B cell (primary cell): Measurements from ENCODE around the gene LCOR. TPM values are rescaled to one million over a fixed set of nuclear protein-coding genes. Genes with fewer than 3 reads are reported as not detected.

ENCODE experiments used
- ATAC-seq: fragments of 200-7000 bp; cut with Tn5 transposase; one replicate; pipeline ENCODE4 v1.10.0; 2021; ENCODE audit warnings: low read depth, mild to moderate bottlenecking, moderate number of reproducible peaks, moderate library complexity
- CTCF ChIA-PET: fragments of 350-600 bp; sonication (Branson Sonifier 250); formaldehyde crosslinking; loops from one replicate; lab custom pipeline; 2021; ENCODE audit warnings: antibody characterized with exemption, inconsistent platforms; lab: Charles Lee
- POLR2A ChIA-PET: fragments of 350-600 bp; sonication (Branson Sonifier 250); formaldehyde crosslinking; loops from one replicate; lab custom pipeline; 2021; ENCODE audit warnings: antibody characterized with exemption; lab: Charles Lee
- DNase-seq: peaks from one replicate; pipeline ENCODE4 v3.0.0; 2013
- H2AFZ ChIP-seq: 2 replicates; pipeline ENCODE4 v1.6.1; 2012; ENCODE audit warnings: mild to moderate bottlenecking, low read depth, low read length; ENCODE audit not compliant: insufficient read depth, poor library complexity, severe bottlenecking
- H3K27ac ChIP-seq, 2 donors: 1 replicate in 1 of 2; 2 replicates in 1 of 2; pipeline ENCODE4 v1.5.1; 2012 to 2013; ENCODE audit warnings: low read length in 2 of 2, mild to moderate bottlenecking in 2 of 2, moderate library complexity in 1 of 2
- H3K27me3 ChIP-seq, 4 experiments: fragments of 200-600 bp in 1 of 4; sonication (generic) in 1 of 4; replicated peaks in 1 of 4; 1 replicate in 2 of 4; 2 replicates in 2 of 4; pipeline versions ENCODE4 v1.6.1 to v1.7.0; 2013 to 2016; ENCODE audit warnings: low read length in 3 of 4, mild to moderate bottlenecking in 2 of 4, mixed read lengths in 1 of 4, moderate library complexity in 1 of 4; ENCODE audit not compliant: insufficient read depth in 4 of 4, control insufficient read depth in 3 of 4; ENCODE audit errors: control extremely low read depth in 1 of 4
- H3K36me3 ChIP-seq, 2 experiments: replicated peaks in 1 of 2; 1 replicate in 1 of 2; 2 replicates in 1 of 2; pipeline versions ENCODE4 v1.6.1 to v1.7.1; 2013; ENCODE audit warnings: low read length in 1 of 2; ENCODE audit not compliant: insufficient read depth in 2 of 2, control insufficient read depth in 1 of 2; ENCODE audit errors: control extremely low read depth in 1 of 2, extremely low read depth in 1 of 2
- H3K4me1 ChIP-seq, 2 donors: fragments of 200-600 bp in 1 of 2; sonication (generic) in 1 of 2; 1 replicate in 1 of 2; 2 replicates in 1 of 2; pipeline versions ENCODE4 v1.5.1 to v1.6.1; 2013 to 2017; ENCODE audit warnings: low read length in 2 of 2; ENCODE audit not compliant: control insufficient read depth in 2 of 2, insufficient read depth in 2 of 2
- H3K4me2 ChIP-seq: replicated peaks from 2 replicates; pipeline ENCODE3; 2012; ENCODE audit warnings: mild to moderate bottlenecking, low read depth, low read length; ENCODE audit not compliant: poor library complexity, severe bottlenecking
- H3K4me3 ChIP-seq, 5 experiments: fragments of 200-600 bp in 1 of 5; sonication (generic) in 1 of 5; 1 replicate in 3 of 5; 2 replicates in 2 of 5; pipeline versions ENCODE4 v1.5.1 to v1.7.0; 2011 to 2016; ENCODE audit warnings: low read length in 4 of 5, mild to moderate bottlenecking in 4 of 5, low read depth in 2 of 5, control low read depth in 1 of 5, moderate library complexity in 1 of 5; ENCODE audit not compliant: insufficient read depth in 1 of 5; ENCODE audit errors: control extremely low read depth in 1 of 5, extremely low read depth in 1 of 5
- H3K79me2 ChIP-seq: fragments of 200-600 bp; sonication (generic); one replicate; pipeline ENCODE4 v1.6.0; 2016; ENCODE audit warnings: low read length; ENCODE audit not compliant: control insufficient read depth, insufficient read depth
- H3K9ac ChIP-seq: fragments of 200-600 bp; sonication (generic); 2 replicates; pipeline ENCODE4 v1.6.1; 2017; ENCODE audit warnings: mild to moderate bottlenecking, low read length, moderate library complexity
- H3K9me3 ChIP-seq, 3 donors: one replicate each; pipeline versions ENCODE4 v1.6.1 to v1.7.1; 2013; ENCODE audit warnings: low read length in 2 of 3; ENCODE audit not compliant: control insufficient read depth in 2 of 3, insufficient read depth in 1 of 3; ENCODE audit errors: control extremely low read depth in 1 of 3
- H4K20me1 ChIP-seq: 2 replicates; pipeline ENCODE4 v1.6.0; 2012; ENCODE audit warnings: mild to moderate bottlenecking, low read length; ENCODE audit not compliant: insufficient read depth, control insufficient read depth, poor library complexity, severe bottlenecking
- H3K27ac Mint-ChIP-seq: one replicate; pipeline ENCODE4 v1.8.0; 2021; ENCODE audit warnings: mixed read lengths
- H3K27me3 Mint-ChIP-seq: one replicate; pipeline ENCODE4 v1.8.0; 2021; ENCODE audit warnings: mixed read lengths
- H3K4me1 Mint-ChIP-seq: one replicate; pipeline ENCODE4 v1.8.0; 2021; ENCODE audit warnings: mixed read lengths
- H3K4me3 Mint-ChIP-seq: one replicate; pipeline ENCODE4 v1.8.0; 2021; ENCODE audit warnings: mixed read lengths
- H3K9me3 Mint-ChIP-seq: one replicate; pipeline ENCODE4 v1.8.0; 2022; ENCODE audit warnings: mixed read lengths; ENCODE audit not compliant: insufficient read depth
- EZH2 ChIP-seq: IDR thresholded peaks from 2 replicates; pipeline ENCODE4 v1.6.1; 2012; ENCODE audit warnings: borderline replicate concordance, low read depth, mild to moderate bottlenecking, moderate library complexity, low read length; ENCODE audit not compliant: insufficient read depth, poor library complexity, severe bottlenecking
- WGBS: methylation state at CpG from one replicate; pipeline ENCODE4 v1.1.5; 2013; ENCODE audit warnings: missing lambda C conversion rate; ENCODE audit not compliant: insufficient coverage; 5-methylcytosine and 5-hydroxymethylcytosine counted together
- intact Hi-C: fragments of 100-400 bp; cut with micrococcal nuclease; formaldehyde crosslinking; loops from one replicate; pipeline ENCODE4 v1.10.0; 2022
- polyA plus RNA-seq: library from polyadenylated mRNA; depleted of rRNA; stranded (reverse); fragments of >200 nt; gene quantifications from 2 replicates; pipeline ENCODE4 v1.2.3, GENCODE V29; 2012
- total RNA-seq, 2 donors: library from RNA; stranded (reverse); fragments of 120-200 nt in 1 of 2; gene quantifications; 1 replicate in 1 of 2; 2 replicates in 1 of 2; pipeline versions ENCODE4 v1.2.3 to v1.2.4, GENCODE V29; 2013 to 2022
- TF ChIP-seq, protein P1 (sequence below): fragments of 200-600 bp; IDR thresholded peaks from one replicate; pipeline ENCODE4 v1.8.0; 2022; ENCODE audit warnings: antibody characterized with exemption, mild to moderate bottlenecking

Gene LCOR
- total and polyA plus RNA-seq, 2 donors (not counting 1 experiment from before 2014, with no cell fraction given) = 5.1 to 70.0 TPM

DNA sequence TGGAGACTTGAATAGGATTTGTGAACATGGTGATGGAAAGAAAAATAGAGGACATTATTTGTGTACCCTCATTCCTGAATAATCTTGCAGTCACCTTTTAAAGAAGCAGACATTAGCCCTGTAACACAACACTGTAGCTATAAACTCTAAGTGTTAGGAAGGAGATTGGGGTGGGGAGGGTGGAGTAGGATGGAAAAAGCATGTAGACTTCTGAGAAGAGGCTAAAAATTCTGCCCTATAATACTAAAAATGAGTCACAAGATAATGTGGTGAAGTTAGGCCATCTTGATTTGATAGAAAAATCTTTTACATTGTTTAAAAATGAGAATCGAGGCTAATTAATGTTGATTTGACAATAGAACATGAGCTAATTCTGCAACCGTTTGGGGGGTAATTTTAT, 128.8 kb downstream of the LCOR start:
- Histone ChIP-seq H4K20me1 (no peaks in the 10 kb centered on the region), H3K4me2 (no peak overlapping the region), H3K36me3 (peaks cover 5 to 13% of the 10 kb centered on the region in 2 experiments), H3K9ac (no peak overlapping the region), H3K79me2 (peaks cover 5% of the 10 kb centered on the region), H2AFZ (no peak overlapping the region), H3K27me3 (no peaks in the 10 kb centered on the region), H3K9me3 (no peaks in the 10 kb centered on the region), H3K4me3 (no peak overlapping the region), H3K4me1 (no peaks in the 10 kb centered on the region), H3K27ac (no peak overlapping the region)
- Mint-ChIP-seq H3K4me1 (no peaks in the 10 kb centered on the region), H3K4me3 (no peak overlapping the region), H3K27ac (no peak overlapping the region), H3K27me3 (no peaks in the 10 kb centered on the region), H3K9me3 (no peaks in the 10 kb centered on the region)
- no peak for ATAC-seq
- TF ChIP-seq, protein P1, sequence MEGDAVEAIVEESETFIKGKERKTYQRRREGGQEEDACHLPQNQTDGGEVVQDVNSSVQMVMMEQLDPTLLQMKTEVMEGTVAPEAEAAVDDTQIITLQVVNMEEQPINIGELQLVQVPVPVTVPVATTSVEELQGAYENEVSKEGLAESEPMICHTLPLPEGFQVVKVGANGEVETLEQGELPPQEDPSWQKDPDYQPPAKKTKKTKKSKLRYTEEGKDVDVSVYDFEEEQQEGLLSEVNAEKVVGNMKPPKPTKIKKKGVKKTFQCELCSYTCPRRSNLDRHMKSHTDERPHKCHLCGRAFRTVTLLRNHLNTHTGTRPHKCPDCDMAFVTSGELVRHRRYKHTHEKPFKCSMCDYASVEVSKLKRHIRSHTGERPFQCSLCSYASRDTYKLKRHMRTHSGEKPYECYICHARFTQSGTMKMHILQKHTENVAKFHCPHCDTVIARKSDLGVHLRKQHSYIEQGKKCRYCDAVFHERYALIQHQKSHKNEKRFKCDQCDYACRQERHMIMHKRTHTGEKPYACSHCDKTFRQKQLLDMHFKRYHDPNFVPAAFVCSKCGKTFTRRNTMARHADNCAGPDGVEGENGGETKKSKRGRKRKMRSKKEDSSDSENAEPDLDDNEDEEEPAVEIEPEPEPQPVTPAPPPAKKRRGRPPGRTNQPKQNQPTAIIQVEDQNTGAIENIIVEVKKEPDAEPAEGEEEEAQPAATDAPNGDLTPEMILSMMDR = no peak
- no peak for TF ChIP-seq EZH2
- intact Hi-C loops = no loop called here
- no peak for DNase-seq
- POLR2A ChIA-PET = no interaction called here
- CTCF ChIA-PET = no interaction called here
- WGBS = 100% methylated on average over 2 of the region's 2 CpGs

DNA sequence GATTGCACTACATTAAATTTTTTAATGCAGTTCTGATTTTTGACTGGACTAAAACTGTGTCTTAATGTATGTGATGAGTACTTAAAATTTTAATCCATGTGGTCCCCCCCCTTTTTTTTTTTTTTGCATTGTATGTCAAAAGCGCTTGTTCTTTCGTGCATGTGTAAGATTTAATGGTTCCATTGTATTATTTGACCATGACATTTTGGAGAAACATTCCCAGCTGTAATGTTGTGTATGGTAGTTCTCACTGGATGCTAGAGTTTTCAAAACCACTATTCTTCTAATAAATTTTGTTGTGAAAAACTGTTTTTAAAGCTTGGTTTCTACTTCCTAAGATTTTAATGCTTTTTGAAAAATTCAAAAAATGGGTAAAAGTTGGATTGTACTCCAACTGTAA, 132.0 kb downstream of the LCOR start:
- Mint-ChIP-seq H3K4me3 (no peak overlapping the region), H3K9me3 (no peaks in the 10 kb centered on the region), H3K4me1 (peaks cover 2% of the 10 kb centered on the region), H3K27me3 (no peaks in the 10 kb centered on the region), H3K27ac (no peak overlapping the region)
- Histone ChIP-seq H3K9ac (no peak overlapping the region), H4K20me1 (no peaks in the 10 kb centered on the region), H3K27me3 (no peaks in the 10 kb centered on the region), H3K4me3 (no peak overlapping the region), H2AFZ (no peak overlapping the region), H3K27ac (no peak overlapping the region), H3K4me1 (no peaks in the 10 kb centered on the region), H3K9me3 (no peaks in the 10 kb centered on the region), H3K79me2 (peaks cover 5% of the 10 kb centered on the region), H3K4me2 (no peak overlapping the region), H3K36me3 (peaks cover 4 to 5% of the 10 kb centered on the region in 2 experiments)
- POLR2A ChIA-PET = no interaction called here
- no CpG with 5 or more reads among the region's 2 CpGs for WGBS
- DNase-seq = no peak
- no peak for TF ChIP-seq EZH2
- intact Hi-C loops = no loop called here
- ATAC-seq = no peak
- CTCF ChIA-PET = no interaction called here
